LoVo (cell line): ENCODE data around the gene AGTRAP.
A peak's percentile ranks its signal among the peaks of the same experiment; 100 is the strongest.

Source experiments
- DNase-seq: peaks from one replicate; pipeline ENCODE4 v3.0.0-alpha.2; 2016; ENCODE audit warnings: low spot score

AGTRAP gene

GRCh38 chr1:11784993-11785769, 49.2 kb downstream of the AGTRAP start:
- DNase-seq, result peak; percentile 37

- no peak for DNase-seq
Measured at GRCh38 chr1:11786168-11786567, 50.2 kb downstream of the AGTRAP start.

- DNase-seq, result no peak
Measured at GRCh38 chr1:11787251-11787803, 51.4 kb downstream of the AGTRAP start.

GRCh38 chr1:11787804-11788436, 52.0 kb downstream of the AGTRAP start:
- no peak for DNase-seq

- no peak for DNase-seq
Measured at GRCh38 chr1:11788549-11789053, 52.7 kb downstream of the AGTRAP start.

GRCh38 chr1:11789126-11790067, 53.5 kb downstream of the AGTRAP start:
- no peak for DNase-seq

GRCh38 chr1:11790101-11790879, 54.4 kb downstream of the AGTRAP start:
- DNase-seq, result no peak

GRCh38 chr1:11790880-11791715, 55.2 kb downstream of the AGTRAP start:
- peak; percentile 71 for DNase-seq

GRCh38 chr1:11792106-11792505, 56.2 kb downstream of the AGTRAP start:
- no peak for DNase-seq

- DNase-seq, result no peak
Measured at GRCh38 chr1:11793819-11794218, 57.9 kb downstream of the AGTRAP start.

- no peak for DNase-seq
Measured at GRCh38 chr1:11794446-11795237, 58.7 kb downstream of the AGTRAP start.

- no peak for DNase-seq
Measured at GRCh38 chr1:11795238-11795890, 59.4 kb downstream of the AGTRAP start.

GRCh38 chr1:11796036-11796828, 60.3 kb downstream of the AGTRAP start:
- no peak for DNase-seq

GRCh38 chr1:11797525-11798216, 61.7 kb downstream of the AGTRAP start:
- DNase-seq, result no peak

GRCh38 chr1:11799099-11799498, 63.2 kb downstream of the AGTRAP start:
- no peak for DNase-seq

GRCh38 chr1:11799896-11800295, 64.0 kb downstream of the AGTRAP start:
- no peak for DNase-seq

GRCh38 chr1:11800391-11800755, 64.4 kb downstream of the AGTRAP start:
- no peak for DNase-seq
